Measurements from ENCODE around the gene MRPL53. TPM values are rescaled to one million over a fixed set of nuclear protein-coding genes. Genes with fewer than 3 reads are reported as not detected.

Gene MRPL53
- total and polyA plus RNA-seq, 2 of the 13 experiments (the other 11 are each of a cell fraction or from before 2014, with no cell fraction given), result 34.3 to 51.9 TPM

DNA sequence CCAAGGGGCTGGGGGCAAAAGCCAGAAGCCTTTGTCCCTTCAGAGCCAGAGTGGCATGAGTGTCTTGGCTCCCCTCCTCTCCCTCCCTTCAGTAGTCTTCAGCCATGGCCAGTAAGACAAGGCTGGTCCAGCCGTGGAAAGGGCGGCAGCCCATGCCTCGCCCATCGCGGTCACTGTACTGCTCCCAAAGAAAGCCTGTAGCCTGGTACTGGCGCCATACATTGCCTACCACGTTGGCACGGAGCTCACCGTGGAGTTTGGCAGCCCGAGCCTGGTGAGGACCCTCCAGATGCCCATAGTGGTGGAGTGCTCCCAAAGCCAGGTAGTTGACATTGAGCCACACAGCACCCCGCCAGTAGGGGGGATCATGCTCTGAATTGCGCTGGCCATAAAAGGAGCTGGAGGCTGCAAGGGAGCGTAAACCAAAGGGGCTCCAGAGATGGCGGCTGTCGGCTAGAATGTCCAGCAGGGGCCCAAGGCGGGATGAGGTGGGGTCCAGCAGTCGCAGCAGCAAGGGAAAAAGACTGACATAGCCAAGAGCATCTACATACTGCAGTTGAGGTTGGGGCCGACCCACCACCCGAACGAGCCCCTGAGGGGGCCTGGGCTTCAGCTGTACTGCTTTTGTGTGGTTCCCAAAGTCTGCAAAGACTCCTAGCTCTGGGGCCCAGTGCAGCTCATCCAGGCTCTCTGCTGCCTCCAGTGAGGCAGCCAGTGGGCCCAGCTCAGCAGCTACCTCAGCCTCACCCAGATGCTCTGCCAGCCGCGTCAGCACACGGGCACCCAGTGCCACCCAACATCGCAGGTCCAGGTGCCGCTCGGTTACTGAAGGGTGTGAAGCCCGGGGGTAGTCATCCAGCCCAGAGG is 11.1 kb downstream of the MRPL53 start (continued):
- TF ChIP-seq, protein P1, sequence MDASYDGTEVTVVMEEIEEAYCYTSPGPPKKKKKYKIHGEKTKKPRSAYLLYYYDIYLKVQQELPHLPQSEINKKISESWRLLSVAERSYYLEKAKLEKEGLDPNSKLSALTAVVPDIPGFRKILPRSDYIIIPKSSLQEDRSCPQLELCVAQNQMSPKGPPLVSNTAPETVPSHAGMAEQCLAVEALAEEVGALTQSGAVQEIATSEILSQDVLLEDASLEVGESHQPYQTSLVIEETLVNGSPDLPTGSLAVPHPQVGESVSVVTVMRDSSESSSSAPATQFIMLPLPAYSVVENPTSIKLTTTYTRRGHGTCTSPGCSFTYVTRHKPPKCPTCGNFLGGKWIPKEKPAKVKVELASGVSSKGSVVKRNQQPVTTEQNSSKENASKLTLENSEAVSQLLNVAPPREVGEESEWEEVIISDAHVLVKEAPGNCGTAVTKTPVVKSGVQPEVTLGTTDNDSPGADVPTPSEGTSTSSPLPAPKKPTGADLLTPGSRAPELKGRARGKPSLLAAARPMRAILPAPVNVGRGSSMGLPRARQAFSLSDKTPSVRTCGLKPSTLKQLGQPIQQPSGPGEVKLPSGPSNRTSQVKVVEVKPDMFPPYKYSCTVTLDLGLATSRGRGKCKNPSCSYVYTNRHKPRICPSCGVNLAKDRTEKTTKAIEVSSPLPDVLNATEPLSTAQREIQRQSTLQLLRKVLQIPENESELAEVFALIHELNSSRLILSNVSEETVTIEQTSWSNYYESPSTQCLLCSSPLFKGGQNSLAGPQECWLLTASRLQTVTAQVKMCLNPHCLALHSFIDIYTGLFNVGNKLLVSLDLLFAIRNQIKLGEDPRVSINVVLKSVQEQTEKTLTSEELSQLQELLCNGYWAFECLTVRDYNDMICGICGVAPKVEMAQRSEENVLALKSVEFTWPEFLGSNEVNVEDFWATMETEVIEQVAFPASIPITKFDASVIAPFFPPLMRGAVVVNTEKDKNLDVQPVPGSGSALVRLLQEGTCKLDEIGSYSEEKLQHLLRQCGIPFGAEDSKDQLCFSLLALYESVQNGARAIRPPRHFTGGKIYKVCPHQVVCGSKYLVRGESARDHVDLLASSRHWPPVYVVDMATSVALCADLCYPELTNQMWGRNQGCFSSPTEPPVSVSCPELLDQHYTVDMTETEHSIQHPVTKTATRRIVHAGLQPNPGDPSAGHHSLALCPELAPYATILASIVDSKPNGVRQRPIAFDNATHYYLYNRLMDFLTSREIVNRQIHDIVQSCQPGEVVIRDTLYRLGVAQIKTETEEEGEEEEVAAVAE (CRISPR knock-in tag; IDR thresholded peaks at IDR 0.05; ENCODE audit: borderline replicate concordance), result no peak
- TF ChIP-seq, protein P2, sequence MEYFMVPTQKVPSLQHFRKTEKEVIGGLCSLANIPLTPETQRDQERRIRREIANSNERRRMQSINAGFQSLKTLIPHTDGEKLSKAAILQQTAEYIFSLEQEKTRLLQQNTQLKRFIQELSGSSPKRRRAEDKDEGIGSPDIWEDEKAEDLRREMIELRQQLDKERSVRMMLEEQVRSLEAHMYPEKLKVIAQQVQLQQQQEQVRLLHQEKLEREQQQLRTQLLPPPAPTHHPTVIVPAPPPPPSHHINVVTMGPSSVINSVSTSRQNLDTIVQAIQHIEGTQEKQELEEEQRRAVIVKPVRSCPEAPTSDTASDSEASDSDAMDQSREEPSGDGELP (IDR thresholded peaks at IDR 0.05; ENCODE audit: borderline replicate concordance, low read depth), result no peak
- peak; percentile 23; the same call in 1 of the 2 replicates for TF ChIP-seq CBX5 (CRISPR knock-in tag; IDR thresholded peaks at IDR 0.05; ENCODE audit: borderline replicate concordance)
- TF ChIP-seq KLF6 (CRISPR knock-in tag; IDR thresholded peaks at IDR 0.05), result no peak
- TF ChIP-seq ZNF720 (CRISPR knock-in tag; IDR thresholded peaks at IDR 0.05), result no peak
- no peak for TF ChIP-seq ISX (CRISPR knock-in tag; conservative IDR thresholded peaks at IDR 0.05)
- no peak for TF ChIP-seq SMAD9 (CRISPR knock-in tag; IDR thresholded peaks at IDR 0.05)
- TF ChIP-seq ZNF724P (CRISPR knock-in tag; IDR thresholded peaks at IDR 0.05; ENCODE audit: borderline replicate concordance), result no peak
- peak; percentile 48; the same call in 1 of the 2 replicates for TF ChIP-seq HNRNPL (IDR thresholded peaks at IDR 0.05; ENCODE audit: low read depth, low read length)
- TF ChIP-seq MYNN (CRISPR knock-in tag; IDR thresholded peaks at IDR 0.05; ENCODE audit: low read depth), result no peak
- no peak for TF ChIP-seq ZNF746 (CRISPR knock-in tag; IDR thresholded peaks at IDR 0.05)
- TF ChIP-seq HCFC1 (IDR thresholded peaks at IDR 0.05; ENCODE audit: low read depth, low read length), result no peak
- TF ChIP-seq HNRNPH1 (optimal IDR thresholded peaks at IDR 0.05; ENCODE audit: low read depth, low read length), result no peak
- TF ChIP-seq NFIB (CRISPR knock-in tag; IDR thresholded peaks at IDR 0.05; ENCODE audit: borderline replicate concordance), result no peak
- TF ChIP-seq, protein P3, sequence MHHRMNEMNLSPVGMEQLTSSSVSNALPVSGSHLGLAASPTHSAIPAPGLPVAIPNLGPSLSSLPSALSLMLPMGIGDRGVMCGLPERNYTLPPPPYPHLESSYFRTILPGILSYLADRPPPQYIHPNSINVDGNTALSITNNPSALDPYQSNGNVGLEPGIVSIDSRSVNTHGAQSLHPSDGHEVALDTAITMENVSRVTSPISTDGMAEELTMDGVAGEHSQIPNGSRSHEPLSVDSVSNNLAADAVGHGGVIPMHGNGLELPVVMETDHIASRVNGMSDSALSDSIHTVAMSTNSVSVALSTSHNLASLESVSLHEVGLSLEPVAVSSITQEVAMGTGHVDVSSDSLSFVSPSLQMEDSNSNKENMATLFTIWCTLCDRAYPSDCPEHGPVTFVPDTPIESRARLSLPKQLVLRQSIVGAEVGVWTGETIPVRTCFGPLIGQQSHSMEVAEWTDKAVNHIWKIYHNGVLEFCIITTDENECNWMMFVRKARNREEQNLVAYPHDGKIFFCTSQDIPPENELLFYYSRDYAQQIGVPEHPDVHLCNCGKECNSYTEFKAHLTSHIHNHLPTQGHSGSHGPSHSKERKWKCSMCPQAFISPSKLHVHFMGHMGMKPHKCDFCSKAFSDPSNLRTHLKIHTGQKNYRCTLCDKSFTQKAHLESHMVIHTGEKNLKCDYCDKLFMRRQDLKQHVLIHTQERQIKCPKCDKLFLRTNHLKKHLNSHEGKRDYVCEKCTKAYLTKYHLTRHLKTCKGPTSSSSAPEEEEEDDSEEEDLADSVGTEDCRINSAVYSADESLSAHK (CRISPR knock-in tag; IDR thresholded peaks at IDR 0.05; ENCODE audit: borderline replicate concordance), result no peak
- peak; percentile 34; the same call in 1 of the 2 replicates for TF ChIP-seq SAFB2 (CRISPR knock-in tag; IDR thresholded peaks at IDR 0.05; ENCODE audit: borderline replicate concordance, low read depth)
- TF ChIP-seq RNF2 (conservative IDR thresholded peaks at IDR 0.05; ENCODE audit: low read depth), result no peak
- TF ChIP-seq, protein P4, sequence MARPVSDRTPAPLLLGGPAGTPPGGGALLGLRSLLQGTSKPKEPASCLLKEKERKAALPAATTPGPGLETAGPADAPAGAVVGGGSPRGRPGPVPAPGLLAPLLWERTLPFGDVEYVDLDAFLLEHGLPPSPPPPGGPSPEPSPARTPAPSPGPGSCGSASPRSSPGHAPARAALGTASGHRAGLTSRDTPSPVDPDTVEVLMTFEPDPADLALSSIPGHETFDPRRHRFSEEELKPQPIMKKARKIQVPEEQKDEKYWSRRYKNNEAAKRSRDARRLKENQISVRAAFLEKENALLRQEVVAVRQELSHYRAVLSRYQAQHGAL (CRISPR knock-in tag; IDR thresholded peaks at IDR 0.05; ENCODE audit: not compliant biosample characterization), result no peak

All from HepG2 (cell line).